CD4-positive, CD25-positive, alpha-beta regulatory T cell (primary cell): ENCODE data around the gene TMEM169. TPM values are rescaled to one million over a fixed set of nuclear protein-coding genes. Genes with fewer than 3 reads are reported as not detected.

Source experiments
- ATAC-seq, 2 donors: fragments of 150-1000 bp; cut with Tn5 transposase; one replicate each; pipeline ENCODE4 v1.10.0; 2021; ENCODE audit warnings: low read depth in 2 of 2, moderate number of reproducible peaks in 2 of 2, moderate library complexity in 1 of 2
- DNase-seq, 3 donors: peaks; one replicate each; pipeline versions ENCODE4 v3.0.0 to v3.0.0-alpha.2; 2012 to 2022; ENCODE audit warnings: mixed read lengths in 1 of 3
- H3K27ac ChIP-seq: one replicate; pipeline ENCODE4 v1.7.0; 2013; ENCODE audit warnings: mild to moderate bottlenecking, low read length; ENCODE audit not compliant: insufficient read depth, poor library complexity, severe bottlenecking
- H3K27me3 ChIP-seq: one replicate; pipeline ENCODE4 v1.7.0; 2013; ENCODE audit warnings: low read length; ENCODE audit not compliant: control insufficient read depth, insufficient read depth
- H3K36me3 ChIP-seq: one replicate; pipeline ENCODE4 v1.7.0; 2013; ENCODE audit warnings: mild to moderate bottlenecking, low read length, moderate library complexity; ENCODE audit not compliant: control insufficient read depth, insufficient read depth
- H3K4me1 ChIP-seq: 2 replicates; pipeline ENCODE4 v1.7.0; 2013; ENCODE audit warnings: mild to moderate bottlenecking, low read length; ENCODE audit not compliant: insufficient read depth, control insufficient read depth, poor library complexity, severe bottlenecking
- H3K4me3 ChIP-seq: one replicate; pipeline ENCODE4 v1.7.0; 2013; ENCODE audit warnings: low read depth, mild to moderate bottlenecking, low read length, moderate library complexity
- H3K9me3 ChIP-seq, 2 experiments: 1 replicate in 1 of 2; 2 replicates in 1 of 2; pipeline ENCODE4 v1.7.0; 2013; ENCODE audit warnings: low read length in 2 of 2, mild to moderate bottlenecking in 1 of 2, moderate library complexity in 1 of 2; ENCODE audit not compliant: control insufficient read depth in 2 of 2
- H3K27ac Mint-ChIP-seq, 3 donors: one replicate each; pipeline ENCODE4 v1.8.0; 2020 to 2022; ENCODE audit warnings: mild to moderate bottlenecking in 3 of 3, mixed read lengths in 3 of 3, moderate library complexity in 2 of 3
- H3K27me3 Mint-ChIP-seq: one replicate; pipeline ENCODE4 v1.8.0; 2022; ENCODE audit warnings: mild to moderate bottlenecking, mixed read lengths
- H3K36me3 Mint-ChIP-seq: one replicate; pipeline ENCODE4 v1.8.0; 2020; ENCODE audit warnings: mixed read lengths
- H3K4me1 Mint-ChIP-seq, 4 donors: one replicate each; pipeline ENCODE4 v1.8.0; 2020 to 2022; ENCODE audit warnings: mixed read lengths in 4 of 4, mild to moderate bottlenecking in 1 of 4
- H3K4me3 Mint-ChIP-seq, 4 donors: one replicate each; pipeline ENCODE4 v1.8.0; 2020 to 2022; ENCODE audit warnings: mild to moderate bottlenecking in 4 of 4, mixed read lengths in 4 of 4, moderate library complexity in 3 of 4
- H3K9me3 Mint-ChIP-seq, 7 donors: one replicate each; pipeline ENCODE4 v1.8.0; 2020 to 2022; ENCODE audit warnings: mixed read lengths in 7 of 7, mild to moderate bottlenecking in 3 of 7, moderate library complexity in 2 of 7
- polyA plus RNA-seq, 4 donors: library from polyadenylated mRNA; unstranded; fragments of 300-500 nt; fragmentation: Illumina TruSeq; gene quantifications; one replicate each; pipeline ENCODE4 v1.2.3, GENCODE V29; 2021
- total RNA-seq: library from RNA; stranded (reverse); gene quantifications from one replicate; pipeline ENCODE4 v1.2.3, GENCODE V29; 2022

The TMEM169 gene
- total and polyA plus RNA-seq, 5 donors from 2014 or later = 4.6 to 12.8 (median 8.0) TPM

DNA sequence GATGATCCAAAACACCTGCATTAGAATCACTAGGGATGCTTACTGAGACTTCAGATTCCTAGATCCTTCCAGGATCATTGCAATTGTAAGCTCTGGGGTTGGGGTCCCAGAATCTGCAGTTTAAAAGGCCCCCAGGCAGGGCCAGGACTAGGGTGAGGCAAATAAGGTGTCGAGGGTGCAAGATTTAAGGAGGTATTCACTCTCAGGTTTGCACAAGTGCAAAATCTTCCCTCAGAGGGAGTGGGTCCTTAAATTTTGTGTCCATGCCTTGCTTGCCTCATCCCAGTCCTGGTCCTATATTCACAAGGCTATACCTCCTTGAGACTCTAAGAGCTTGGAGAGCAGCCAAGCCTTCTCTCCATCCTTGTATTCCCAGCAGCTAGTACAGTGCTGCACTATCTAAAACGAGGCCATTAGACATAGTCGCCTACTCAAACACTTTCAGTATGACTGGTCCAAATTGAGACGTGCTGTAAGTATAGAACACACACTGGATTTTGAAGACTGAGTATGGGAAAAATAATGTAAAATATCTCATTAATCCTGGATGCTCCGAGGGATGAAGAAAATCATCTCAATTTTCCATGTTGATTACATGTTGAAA lies 36.7 kb upstream of the TMEM169 start:
- ATAC-seq (no peak), DNase-seq (no peak)
- Histone ChIP-seq H3K4me1 (no peaks in the 10 kb centered on the region), H3K9me3 (no peaks in the 10 kb centered on the region), H3K36me3 (peaks cover 60% of the 10 kb centered on the region), H3K4me3 (no peak overlapping the region), H3K27ac (no peak overlapping the region), H3K27me3 (no peaks in the 10 kb centered on the region)
- Mint-ChIP-seq H3K36me3 (peaks cover 23% of the 10 kb centered on the region), H3K27ac (peak overlapping the region in 1 of 3 donors; percentile 16), H3K27me3 (no peaks in the 10 kb centered on the region), H3K9me3 (no peaks in the 10 kb centered on the region), H3K4me1 (peaks cover 7 to 9% (median 7%) of the 10 kb centered on the region in 4 donors), H3K4me3 (no peak overlapping the region)

GRCh38 chr2:216047397-216047796 lies 34.3 kb upstream of the TMEM169 start:
- no peak overlapping the region for H3K4me3 Mint-ChIP-seq

DNA sequence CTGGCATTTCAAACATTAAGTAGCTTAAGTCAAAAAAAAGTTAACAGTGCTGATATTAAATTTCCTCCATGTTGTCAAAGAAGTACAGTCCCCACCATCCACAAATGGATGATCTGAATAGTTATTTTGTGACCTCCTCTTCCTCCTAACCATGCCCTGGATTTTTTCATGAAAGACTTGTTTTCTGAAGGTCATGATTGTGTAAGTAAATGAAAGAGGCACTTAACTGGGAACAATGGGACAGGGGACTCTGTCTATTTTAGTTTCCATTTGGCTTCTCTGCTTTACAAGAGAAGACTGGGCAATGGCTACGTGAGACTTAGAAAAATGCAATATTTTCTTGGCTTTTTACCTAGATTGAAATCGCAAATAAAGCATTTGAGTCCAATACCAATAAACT lies 32.3 kb upstream of the TMEM169 start:
- DNase-seq (no peak), ATAC-seq (no peak)
- Mint-ChIP-seq H3K27ac (no peak overlapping the region), H3K9me3 (no peaks in the 10 kb centered on the region), H3K36me3 (peaks cover 19% of the 10 kb centered on the region), H3K27me3 (no peaks in the 10 kb centered on the region), H3K4me1 (peaks cover 7 to 9% (median 7%) of the 10 kb centered on the region in 4 donors), H3K4me3 (no peak overlapping the region)
- Histone ChIP-seq H3K4me1 (no peaks in the 10 kb centered on the region), H3K27ac (no peak overlapping the region), H3K36me3 (peaks cover 31% of the 10 kb centered on the region), H3K4me3 (no peak overlapping the region), H3K9me3 (no peaks in the 10 kb centered on the region), H3K27me3 (no peaks in the 10 kb centered on the region)

More at GRCh38 chr2:216047397-216047796, 34.3 kb upstream of the TMEM169 start:
- H3K9me3 ChIP-seq = no peaks in the 10 kb centered on the region
- Mint-ChIP-seq H3K36me3 (peaks cover 30% of the 10 kb centered on the region), H3K27ac (no peak overlapping the region), H3K27me3 (no peaks in the 10 kb centered on the region), H3K4me1 (peaks cover 7 to 9% (median 7%) of the 10 kb centered on the region in 4 donors), H3K9me3 (no peaks in the 10 kb centered on the region)
- no peak overlapping the region for H3K27ac ChIP-seq
- DNase-seq = no peak
- no peaks in the 10 kb centered on the region for H3K27me3 ChIP-seq
- H3K4me3 ChIP-seq = no peak overlapping the region
- H3K4me1 ChIP-seq = no peaks in the 10 kb centered on the region
- ATAC-seq = no peak
- peaks cover 43% of the 10 kb centered on the region for H3K36me3 ChIP-seq

DNA sequence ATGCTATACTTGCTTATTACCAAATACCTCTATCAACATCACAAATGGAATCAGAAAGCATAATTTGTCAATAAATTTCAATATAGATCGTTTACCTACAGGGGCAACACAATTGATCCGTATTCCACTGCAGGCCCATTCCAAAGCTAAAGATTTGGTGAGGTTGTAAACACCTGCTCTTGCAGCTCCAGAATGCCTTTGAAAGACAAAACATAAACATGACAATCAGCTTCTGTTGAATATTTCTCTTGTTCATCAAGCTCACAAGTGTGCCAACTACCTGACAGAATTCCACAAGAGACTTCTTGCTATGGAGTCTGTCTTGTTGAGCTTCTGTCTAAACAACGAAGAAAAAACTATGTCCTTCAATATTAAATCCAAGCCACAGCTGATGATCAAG lies 30.4 kb upstream of the TMEM169 start:
- Histone ChIP-seq H3K4me1 (no peaks in the 10 kb centered on the region), H3K4me3 (no peak overlapping the region), H3K9me3 (no peaks in the 10 kb centered on the region), H3K36me3 (peaks cover 18% of the 10 kb centered on the region), H3K27me3 (no peaks in the 10 kb centered on the region), H3K27ac (no peak overlapping the region)
- peak overlapping the region in 1 of 3 donors; percentile 17 for H3K27ac Mint-ChIP-seq
- ATAC-seq = no peak
- no peaks in the 10 kb centered on the region for H3K9me3 Mint-ChIP-seq
- DNase-seq = no peak
- peaks cover 0 to 8% (median 5%) of the 10 kb centered on the region in 4 donors for H3K4me1 Mint-ChIP-seq
- H3K36me3 Mint-ChIP-seq = peaks cover 28% of the 10 kb centered on the region
- no peaks in the 10 kb centered on the region for H3K27me3 Mint-ChIP-seq
- H3K4me3 Mint-ChIP-seq = no peak overlapping the region

- no peaks in the 10 kb centered on the region for H3K27me3 ChIP-seq
- no peak overlapping the region for H3K27ac ChIP-seq
- Mint-ChIP-seq H3K27me3 (no peaks in the 10 kb centered on the region), H3K9me3 (no peaks in the 10 kb centered on the region), H3K4me3 (no peak overlapping the region), H3K4me1 (peaks cover 7 to 15% (median 13%) of the 10 kb centered on the region in 4 donors), H3K27ac (no peak overlapping the region), H3K36me3 (peaks cover 28% of the 10 kb centered on the region)
- H3K36me3 ChIP-seq = peaks cover 12% of the 10 kb centered on the region
- DNase-seq (no peak), ATAC-seq (no peak)
- no peak overlapping the region for H3K4me3 ChIP-seq
- peaks cover 10% of the 10 kb centered on the region for H3K4me1 ChIP-seq
- no peaks in the 10 kb centered on the region for H3K9me3 ChIP-seq
These were observed 29.3 kb upstream of the TMEM169 start for GRCh38 chr2:216052420-216052819.

- Histone ChIP-seq H3K9me3 (no peaks in the 10 kb centered on the region), H3K27ac (no peak overlapping the region), H3K4me1 (peaks cover 22% of the 10 kb centered on the region), H3K27me3 (no peaks in the 10 kb centered on the region), H3K36me3 (peaks cover 5% of the 10 kb centered on the region), H3K4me3 (no peak overlapping the region)
- Mint-ChIP-seq H3K4me1 (peaks cover 14 to 38% (median 28%) of the 10 kb centered on the region in 4 donors), H3K9me3 (peaks cover 0 to 6% (median 0%) of the 10 kb centered on the region in 7 donors), H3K4me3 (no peak overlapping the region), H3K27me3 (no peaks in the 10 kb centered on the region), H3K36me3 (peaks cover 30% of the 10 kb centered on the region), H3K27ac (peak overlapping the region; percentile 31 to 95 (median 37))
- ATAC-seq = no peak
- DNase-seq = no peak
These were observed 26.0 kb upstream of the TMEM169 start for GRCh38 chr2:216055680-216056079.

DNA sequence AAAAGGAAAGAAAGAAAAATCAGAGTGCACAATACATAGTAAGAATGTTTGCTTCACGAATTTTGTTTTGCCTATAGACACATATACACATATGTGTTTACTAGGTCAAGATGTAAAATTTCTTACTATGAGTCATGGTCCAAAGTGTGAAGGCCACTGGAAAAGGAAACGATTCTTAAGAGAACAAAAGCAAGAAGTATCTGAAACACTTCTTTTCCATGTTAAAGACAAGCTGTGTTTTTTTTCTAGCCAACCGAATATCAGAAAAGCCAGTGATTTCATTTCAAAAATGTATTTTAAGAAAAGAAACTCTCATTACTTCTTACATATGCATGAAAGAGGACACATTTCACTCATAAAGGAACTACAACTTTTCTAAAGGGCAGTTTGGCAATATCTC lies 25.0 kb upstream of the TMEM169 start:
- ATAC-seq (no peak), DNase-seq (no peak)
- H3K27me3 Mint-ChIP-seq = no peaks in the 10 kb centered on the region
- Histone ChIP-seq H3K9me3 (no peaks in the 10 kb centered on the region), H3K27me3 (no peaks in the 10 kb centered on the region), H3K4me1 (peaks cover 22% of the 10 kb centered on the region), H3K27ac (peak overlapping the region; percentile 92), H3K36me3 (peaks cover 8% of the 10 kb centered on the region), H3K4me3 (peak overlapping the region; percentile 88)
- peak overlapping the region; percentile 97 to 100 (median 99) for H3K27ac Mint-ChIP-seq
- peaks cover 0 to 6% (median 0%) of the 10 kb centered on the region in 7 donors for H3K9me3 Mint-ChIP-seq
- H3K36me3 Mint-ChIP-seq = peaks cover 23% of the 10 kb centered on the region
- H3K4me3 Mint-ChIP-seq = peak overlapping the region in 3 of 4 donors; percentile 29 to 82 (median 43)
- peaks cover 19 to 38% (median 28%) of the 10 kb centered on the region in 4 donors for H3K4me1 Mint-ChIP-seq

GRCh38 chr2:216057688-216058193 lies 24.0 kb upstream of the TMEM169 start:
- Mint-ChIP-seq H3K27ac (peak overlapping the region; percentile 97 to 100 (median 99)), H3K27me3 (no peaks in the 10 kb centered on the region), H3K4me1 (peaks cover 19 to 38% (median 29%) of the 10 kb centered on the region in 4 donors), H3K9me3 (peaks cover 0 to 6% (median 0%) of the 10 kb centered on the region in 7 donors), H3K4me3 (peak overlapping the region; percentile 63 to 88 (median 80)), H3K36me3 (peaks cover 29% of the 10 kb centered on the region)
- H3K36me3 ChIP-seq = peaks cover 16% of the 10 kb centered on the region
- H3K4me1 ChIP-seq = peaks cover 22% of the 10 kb centered on the region
- ATAC-seq (peak; percentile 97 to 98), DNase-seq (peak; percentile 25 to 91 (median 69))
- H3K9me3 ChIP-seq = no peaks in the 10 kb centered on the region
- peak overlapping the region; percentile 88 for H3K4me3 ChIP-seq
- H3K27me3 ChIP-seq = no peaks in the 10 kb centered on the region
- H3K27ac ChIP-seq = peak overlapping the region; percentile 92
